ENCODE measurements around the gene CLPX.

DNA sequence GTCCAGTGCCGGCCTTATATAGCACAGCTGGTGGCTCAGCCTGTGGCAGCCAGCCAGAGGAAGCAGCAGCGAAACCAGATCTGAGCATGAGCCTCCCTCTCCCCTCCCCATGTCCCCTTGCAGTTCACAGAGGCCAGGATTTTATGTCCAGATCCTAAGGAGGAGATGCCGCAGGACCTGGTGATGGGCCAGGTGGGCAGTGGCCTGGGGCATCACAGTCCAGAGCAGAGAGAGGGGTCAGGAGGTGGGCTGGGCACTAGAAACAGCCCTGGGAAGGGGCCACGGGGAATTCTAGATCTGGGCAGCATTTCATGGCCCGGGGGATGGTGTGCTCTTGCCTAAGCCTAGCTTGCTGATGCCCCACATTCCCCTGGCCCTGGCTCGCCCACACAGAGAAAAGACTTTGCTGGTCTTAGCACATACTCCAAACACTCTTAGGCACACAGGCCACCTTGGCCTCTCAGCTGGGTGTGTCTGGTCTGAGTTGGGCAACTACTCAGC is 26.4 kb upstream of the CLPX start:
- TF ChIP-seq, protein P1, sequence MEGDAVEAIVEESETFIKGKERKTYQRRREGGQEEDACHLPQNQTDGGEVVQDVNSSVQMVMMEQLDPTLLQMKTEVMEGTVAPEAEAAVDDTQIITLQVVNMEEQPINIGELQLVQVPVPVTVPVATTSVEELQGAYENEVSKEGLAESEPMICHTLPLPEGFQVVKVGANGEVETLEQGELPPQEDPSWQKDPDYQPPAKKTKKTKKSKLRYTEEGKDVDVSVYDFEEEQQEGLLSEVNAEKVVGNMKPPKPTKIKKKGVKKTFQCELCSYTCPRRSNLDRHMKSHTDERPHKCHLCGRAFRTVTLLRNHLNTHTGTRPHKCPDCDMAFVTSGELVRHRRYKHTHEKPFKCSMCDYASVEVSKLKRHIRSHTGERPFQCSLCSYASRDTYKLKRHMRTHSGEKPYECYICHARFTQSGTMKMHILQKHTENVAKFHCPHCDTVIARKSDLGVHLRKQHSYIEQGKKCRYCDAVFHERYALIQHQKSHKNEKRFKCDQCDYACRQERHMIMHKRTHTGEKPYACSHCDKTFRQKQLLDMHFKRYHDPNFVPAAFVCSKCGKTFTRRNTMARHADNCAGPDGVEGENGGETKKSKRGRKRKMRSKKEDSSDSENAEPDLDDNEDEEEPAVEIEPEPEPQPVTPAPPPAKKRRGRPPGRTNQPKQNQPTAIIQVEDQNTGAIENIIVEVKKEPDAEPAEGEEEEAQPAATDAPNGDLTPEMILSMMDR (IDR thresholded peaks at IDR 0.05), result no peak
- no peak for TF ChIP-seq POLR2A (IDR thresholded peaks at IDR 0.05)

Data from transverse colon (tissue), 3 donors.